NB4 (cell line): Measurements from ENCODE around the gene ODAD3.

Source experiments
- DNase-seq: peaks from one replicate; pipeline ENCODE4 v3.0.0; 2010; ENCODE audit warnings: low read depth
- H3K4me3 ChIP-seq: one replicate; pipeline ENCODE4 v1.5.1; 2011; ENCODE audit warnings: mild to moderate bottlenecking, low read depth, low read length, moderate library complexity
- CTCF ChIP-seq: IDR thresholded peaks from one replicate; pipeline ENCODE4 v1.5.1; 2012; ENCODE audit warnings: low read depth, low read length
- MAX ChIP-seq: IDR thresholded peaks from 2 replicates; pipeline ENCODE4 v1.6.1; 2011; ENCODE audit warnings: low read depth, low read length
- MYC ChIP-seq: IDR thresholded peaks from 2 replicates; pipeline ENCODE4 v1.6.1; 2011; ENCODE audit warnings: low read depth, low read length
- POLR2A ChIP-seq: IDR thresholded peaks from 2 replicates; pipeline ENCODE4 v1.6.1; 2011; ENCODE audit warnings: mild to moderate bottlenecking; ENCODE audit not compliant: insufficient read length; ENCODE audit errors: extremely low read depth

ODAD3 gene

GRCh38 chr19:11425719-11426457, 9.0 kb downstream of the ODAD3 start:
- H3K4me3 ChIP-seq = no peak overlapping the region
- TF ChIP-seq MAX = no peak
- no peak for TF ChIP-seq MYC
- no peak for TF ChIP-seq POLR2A
- TF ChIP-seq CTCF = no peak
- DNase-seq = no peak

- no peak overlapping the region for H3K4me3 ChIP-seq
- TF ChIP-seq MYC (no peak), CTCF (no peak), POLR2A (no peak), MAX (no peak)
- no peak for DNase-seq
Measured at GRCh38 chr19:11423791-11424181, 11.1 kb downstream of the ODAD3 start.

- DNase-seq = no peak
- no peak for TF ChIP-seq CTCF
- TF ChIP-seq MYC = no peak
- no peak for TF ChIP-seq POLR2A
- TF ChIP-seq MAX = no peak
- H3K4me3 ChIP-seq = no peak overlapping the region
Measured at GRCh38 chr19:11423164-11423790, 11.6 kb downstream of the ODAD3 start.

GRCh38 chr19:11422163-11423065, 12.5 kb downstream of the ODAD3 start:
- TF ChIP-seq MYC (no peak), MAX (0 out of 2 replicates have a peak, but pooled peaks have one; percentile 20)
- H3K4me3 ChIP-seq = no peak overlapping the region
- DNase-seq = peak; percentile 66

- H3K4me3 ChIP-seq = no peak overlapping the region
- TF ChIP-seq CTCF = no peak
- no peak for TF ChIP-seq POLR2A
- no peak for TF ChIP-seq MAX
- no peak for TF ChIP-seq MYC
- no peak for DNase-seq
Measured at GRCh38 chr19:11421371-11422098, 13.4 kb downstream of the ODAD3 start.
